GM12878 (cell line): ENCODE measurements around the gene RNF25. TPM values are rescaled to one million over a fixed set of nuclear protein-coding genes. Genes with fewer than 3 reads are reported as not detected.

ENCODE experiments used
- ATAC-seq: fragments of 200-7000 bp; cut with Tn5 transposase; 3 replicates; pipeline ENCODE4 v1.9.1; 2020; ENCODE audit warnings: mild to moderate bottlenecking, moderate library complexity
- BruUV-seq: library from RNA; stranded (reverse); fragments of 400-500 nt; replicated peaks from 2 replicates; lab custom pipeline; 2021; lab: Mats Ljungman, UMichigan
- CTCF ChIA-PET: fragments of 300-600 bp; sonication (Branson Sonifier 250); formaldehyde crosslinking; extraction: SDS; loops from one replicate; lab custom pipeline; 2021; ENCODE audit warnings: inconsistent platforms; lab: Yijun Ruan, JAX
- POLR2A ChIA-PET: fragments of 350-600 bp; formaldehyde crosslinking; extraction: SDS; loops from one replicate; lab custom pipeline; 2021; ENCODE audit warnings: inconsistent platforms; lab: Charles Lee
- RAD21 ChIA-PET: fragments of 300-600 bp; sonication (Branson Sonifier 250); formaldehyde crosslinking; loops from one replicate; lab custom pipeline; 2023; ENCODE audit warnings: antibody characterized with exemption; ENCODE audit not compliant: unreplicated experiment; lab: Charles Lee
- SMC1A ChIA-PET: fragments of 300-600 bp; sonication (Branson Sonifier 250); formaldehyde crosslinking; loops from one replicate; lab custom pipeline; 2023; ENCODE audit not compliant: unreplicated experiment, uncharacterized antibody; lab: Charles Lee
- DNase-seq: peaks from one replicate; pipeline ENCODE4 v3.0.0-alpha.2; 2011; ENCODE audit warnings: low read depth, low spot score
- FAIRE-seq: peaks from 3 replicates; lab custom pipeline; 2011; peaks lifted over from hg19 to GRCh38; lab: Jason Lieb, UNC
- H2AFZ ChIP-seq: 2 replicates; pipeline ENCODE4 v1.6.0; 2011; ENCODE audit warnings: low read depth, low read length, control low read depth; ENCODE audit not compliant: control insufficient read depth
- H3K27ac ChIP-seq: 2 replicates; pipeline ENCODE4 v1.5.1; 2011; ENCODE audit warnings: control low read depth; ENCODE audit not compliant: control insufficient read depth, insufficient read depth
- H3K27me3 ChIP-seq, 2 experiments: replicated peaks in 1 of 2; 2 replicates each; pipeline versions ENCODE4 v1.6.0 to v1.6.1; 2011; ENCODE audit warnings: low read length in 1 of 2; ENCODE audit not compliant: control insufficient read depth in 2 of 2, insufficient read depth in 2 of 2
- H3K36me3 ChIP-seq, 2 experiments: 2 replicates each; pipeline ENCODE4 v1.5.1; 2011; ENCODE audit warnings: low read length in 1 of 2; ENCODE audit not compliant: control insufficient read depth in 2 of 2, insufficient read depth in 2 of 2
- H3K4me1 ChIP-seq: 2 replicates; pipeline ENCODE4 v1.6.1; 2011; ENCODE audit warnings: mild to moderate bottlenecking, low read length, moderate library complexity, mixed read lengths; ENCODE audit not compliant: control insufficient read depth, insufficient read depth
- H3K4me2 ChIP-seq: 2 replicates; pipeline ENCODE4 v1.6.0; 2011; ENCODE audit warnings: control low read depth; ENCODE audit not compliant: control insufficient read depth, insufficient read depth
- H3K4me3 ChIP-seq: fragments of 200-600 bp; sonication (generic); 2 replicates; pipeline ENCODE4 v1.5.1; 2016
- H3K79me2 ChIP-seq: 2 replicates; pipeline ENCODE4 v1.6.0; 2011; ENCODE audit warnings: low read length; ENCODE audit not compliant: control insufficient read depth, insufficient read depth
- H3K9ac ChIP-seq: 2 replicates; pipeline ENCODE4 v1.8.0; 2011; ENCODE audit warnings: low read length, control low read depth, mixed read lengths; ENCODE audit not compliant: control insufficient read depth, insufficient read depth
- H3K9me3 ChIP-seq: replicated peaks from 3 replicates; pipeline ENCODE4 v1.5.1; 2011; ENCODE audit warnings: mild to moderate bottlenecking, low read length; ENCODE audit not compliant: control insufficient read depth, insufficient read depth
- H4K20me1 ChIP-seq: 2 replicates; pipeline ENCODE4 v1.6.0; 2011; ENCODE audit not compliant: control insufficient read depth, insufficient read depth
- BCL3 ChIP-seq: IDR thresholded peaks from 2 replicates; pipeline ENCODE4 v1.6.1; 2011; ENCODE audit warnings: borderline replicate concordance, low read depth, mild to moderate bottlenecking, moderate library complexity, low read length; ENCODE audit not compliant: insufficient read depth, poor library complexity, severe bottlenecking
- BHLHE40 ChIP-seq, 2 experiments: fragments of 450-650 bp in 1 of 2; IDR thresholded peaks; 2 replicates each; pipeline ENCODE4 v1.6.1; 2011 to 2017; ENCODE audit warnings: low read depth in 2 of 2, borderline replicate concordance in 1 of 2, improper control_type of control experiment in 1 of 2, low read length in 1 of 2, mild to moderate bottlenecking in 1 of 2
- GABPA ChIP-seq: IDR thresholded peaks from 2 replicates; pipeline ENCODE4 v1.6.1; 2014; ENCODE audit warnings: antibody characterized with exemption, low read depth, mild to moderate bottlenecking, inconsistent platforms
- IRF4 ChIP-seq: IDR thresholded peaks from 2 replicates; pipeline ENCODE4 v1.6.1; 2011; ENCODE audit warnings: low read depth, low read length
- NFXL1 ChIP-seq: fragments of 450-650 bp; IDR thresholded peaks from 2 replicates; pipeline ENCODE4 v1.6.1; 2017; ENCODE audit warnings: antibody characterized with exemption, mild to moderate bottlenecking, borderline replicate concordance
- RELB ChIP-seq: fragments of 450-650 bp; IDR thresholded peaks from 2 replicates; pipeline ENCODE4 v1.6.1; 2017; ENCODE audit warnings: low read depth, mild to moderate bottlenecking, moderate library complexity
- REST ChIP-seq: IDR thresholded peaks from 2 replicates; pipeline ENCODE4 v1.6.1; 2012; ENCODE audit warnings: mild to moderate bottlenecking, low read depth, low read length
- SMAD1 ChIP-seq: fragments of 450-650 bp; IDR thresholded peaks from 2 replicates; pipeline ENCODE4 v1.6.1; 2018; ENCODE audit warnings: mild to moderate bottlenecking, low read depth; ENCODE audit not compliant: partially characterized antibody
- TCF12 ChIP-seq: IDR thresholded peaks from 2 replicates; pipeline ENCODE4 v1.6.1; 2011; ENCODE audit warnings: low read depth, mild to moderate bottlenecking, low read length
- YY1 ChIP-seq: IDR thresholded peaks from 2 replicates; pipeline ENCODE4 v1.6.1; 2011; ENCODE audit warnings: low read depth, mild to moderate bottlenecking, low read length
- ZBTB33 ChIP-seq: fragments of 450-650 bp; IDR thresholded peaks from 2 replicates; pipeline ENCODE4 v1.6.1; 2017; ENCODE audit warnings: mild to moderate bottlenecking
- ZSCAN29 ChIP-seq: fragments of 450-650 bp; IDR thresholded peaks from 2 replicates; pipeline ENCODE4 v1.6.1; 2017; ENCODE audit warnings: mild to moderate bottlenecking, moderate library complexity
- WGBS: methylation state at CpG from one replicate; pipeline ENCODE4 v1.1.6; 2016; ENCODE audit warnings: low lambda C conversion rate; ENCODE audit not compliant: insufficient replicate concordance, insufficient coverage; ENCODE audit errors: missing lambda C conversion rate; 5-methylcytosine and 5-hydroxymethylcytosine counted together
- in situ Hi-C: fragments of 300-500 bp; cut with MboI; formaldehyde crosslinking; loops from 9 replicates; pipeline ENCODE4 v1.14.3; 2018; ENCODE audit warnings: mixed read lengths
- intact Hi-C: fragments of 100-400 bp; cut with micrococcal nuclease; formaldehyde crosslinking; loops from one replicate; pipeline ENCODE4 v1.14.2; 2022; ENCODE audit not compliant: unreplicated experiment
- polyA plus RNA-seq, 11 experiments: library from polyadenylated mRNA; depleted of rRNA in 4 of 11; unstranded in 6 of 11; stranded (reverse) in 5 of 11; fragments of >200 nt; fragmentation: Nextera tagmentation in 4 of 11; fragmentation: Illumina TruSeq in 1 of 11; extraction: Ambion mirVana in 4 of 11; extraction: Trizol in 1 of 11; gene quantifications; 1 replicate in 1 of 11; 2 replicates in 10 of 11; pipeline versions ENCODE4 v1.2.1 to v1.2.3, GENCODE V29; 2011 to 2016; ENCODE audit warnings: inconsistent platforms in 2 of 11, missing spikeins in 2 of 11, low read depth in 1 of 11
- total RNA-seq, 4 experiments: library from RNA; depleted of rRNA in 3 of 4; stranded (reverse); fragments of >200 nt in 3 of 4; fragmentation: Illumina TruSeq in 1 of 4; extraction: Trizol in 1 of 4; gene quantifications; 2 replicates each; pipeline versions ENCODE4 v1.2.1 to v1.2.3, GENCODE V29; 2013 to 2021

RNF25 gene
- total and polyA plus RNA-seq, 10 of the 15 experiments (the other 5 are each of a cell fraction or from before 2014, with no cell fraction given) = 1.3 to 70.4 (median 28.4) TPM

- H3K9ac ChIP-seq = no peak overlapping the region; the same call in 1 of the 2 replicates
- ChIA-PET RAD21 (interaction anchor here (1.0 to 1.3 kb wide), 2 partner anchors 9 to 427 kb away, joined by 3 read pairs; no protein-coding TSS in a partner anchor), CTCF (interaction anchor here (1.3 to 2.0 kb wide), 3 partner anchors 9 to 184 kb away, joined by 3 to 6 read pairs (median 3); no protein-coding TSS in a partner anchor), SMC1A (interaction anchor here (1.1 to 1.7 kb wide), 3 partner anchors 12 to 134 kb away, joined by 3 to 6 read pairs (median 4); no protein-coding TSS in a partner anchor)
- H4K20me1 ChIP-seq = no peaks in the 10 kb centered on the region
- H3K79me2 ChIP-seq = peaks cover 45% of the 10 kb centered on the region
- H2AFZ ChIP-seq = no peak overlapping the region
- H3K9me3 ChIP-seq = no peaks in the 10 kb centered on the region
- peaks cover 0 to 12% of the 10 kb centered on the region in 2 experiments; a peak in 2 of 4 replicates for H3K36me3 ChIP-seq
- in situ Hi-C loops = no loop called here
- no peak for TF ChIP-seq REST
- TF ChIP-seq YY1 = no peak
- TF ChIP-seq BHLHE40 (IDR thresholded peaks at IDR 0.05; ENCODE audit: borderline replicate concordance in 1 of 2, low read depth in 2 of 2, low read length in 1 of 2) = no peak
- no peak for TF ChIP-seq ZSCAN29
- no peak for TF ChIP-seq ZBTB33
- no peak for TF ChIP-seq SMAD1
- no peak for TF ChIP-seq IRF4
- no peak for TF ChIP-seq GABPA
- no peak for TF ChIP-seq TCF12
- no peak for TF ChIP-seq BCL3
- no peak for TF ChIP-seq RELB
- no peak for TF ChIP-seq NFXL1
- TF ChIP-seq, all 136 proteins: peak for 0
- FAIRE-seq (no peak), ATAC-seq (no peak), DNase-seq (no peak)
- no CpG with 5 or more reads among the region's 2 CpGs for WGBS
- Histone ChIP-seq H3K27me3 (no peaks in the 10 kb centered on the region), H3K4me1 (no peaks in the 10 kb centered on the region), H3K4me3 (no peak overlapping the region; the same call in 1 of the 2 replicates), H3K4me2 (peak overlapping the region; percentile 67), H3K27ac (no peak overlapping the region)
- intact Hi-C loops = no loop called here
- POLR2A ChIA-PET = no interaction called here
- TSS peak; percentile 21 for BruUV-seq
Observed at GRCh38 chr2:218713922-218714321, 42.1 kb upstream of the RNF25 start.
